ENCODE data around the gene CHRD.

GRCh38 chr3:184388936-184389230 lies 9.0 kb downstream of the CHRD start:
- TF ChIP-seq, protein P1, sequence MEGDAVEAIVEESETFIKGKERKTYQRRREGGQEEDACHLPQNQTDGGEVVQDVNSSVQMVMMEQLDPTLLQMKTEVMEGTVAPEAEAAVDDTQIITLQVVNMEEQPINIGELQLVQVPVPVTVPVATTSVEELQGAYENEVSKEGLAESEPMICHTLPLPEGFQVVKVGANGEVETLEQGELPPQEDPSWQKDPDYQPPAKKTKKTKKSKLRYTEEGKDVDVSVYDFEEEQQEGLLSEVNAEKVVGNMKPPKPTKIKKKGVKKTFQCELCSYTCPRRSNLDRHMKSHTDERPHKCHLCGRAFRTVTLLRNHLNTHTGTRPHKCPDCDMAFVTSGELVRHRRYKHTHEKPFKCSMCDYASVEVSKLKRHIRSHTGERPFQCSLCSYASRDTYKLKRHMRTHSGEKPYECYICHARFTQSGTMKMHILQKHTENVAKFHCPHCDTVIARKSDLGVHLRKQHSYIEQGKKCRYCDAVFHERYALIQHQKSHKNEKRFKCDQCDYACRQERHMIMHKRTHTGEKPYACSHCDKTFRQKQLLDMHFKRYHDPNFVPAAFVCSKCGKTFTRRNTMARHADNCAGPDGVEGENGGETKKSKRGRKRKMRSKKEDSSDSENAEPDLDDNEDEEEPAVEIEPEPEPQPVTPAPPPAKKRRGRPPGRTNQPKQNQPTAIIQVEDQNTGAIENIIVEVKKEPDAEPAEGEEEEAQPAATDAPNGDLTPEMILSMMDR (IDR thresholded peaks at IDR 0.05; ENCODE audit: borderline replicate concordance, extremely low read depth, low read length, poor library complexity, severe bottlenecking): no peak
- no peak for TF ChIP-seq EZH2 (IDR thresholded peaks at IDR 0.05; ENCODE audit: borderline replicate concordance, low read depth, low read length, severe bottlenecking)
